Caco-2 (cell line): ENCODE measurements around the gene CARS1. TPM values are rescaled to one million over a fixed set of nuclear protein-coding genes. Genes with fewer than 3 reads are reported as not detected.

Source experiments
- BruUV-seq: library from RNA; stranded (reverse); fragments of 400-500 nt; replicated peaks from 2 replicates; lab custom pipeline; 2021; lab: Mats Ljungman, UMichigan
- CTCF ChIA-PET: fragments of 300-600 bp; sonication (Branson Sonifier 250); formaldehyde crosslinking; loops from one replicate; lab custom pipeline; 2022; ENCODE audit warnings: antibody characterized with exemption; lab: Charles Lee
- POLR2A ChIA-PET: fragments of 300-600 bp; sonication (Branson Sonifier 250); formaldehyde crosslinking; loops from one replicate; lab custom pipeline; 2022; ENCODE audit warnings: antibody characterized with exemption; lab: Charles Lee
- DNase-seq, 2 experiments: peaks; one replicate each; pipeline versions ENCODE4 v3.0.0 to v3.0.0-alpha.2; 2020 to 2022
- H3K27me3 ChIP-seq: replicated peaks from 2 replicates; pipeline ENCODE4 v1.6.0; 2011; ENCODE audit warnings: low read length; ENCODE audit not compliant: control insufficient read depth, insufficient read depth
- H3K36me3 ChIP-seq: 2 replicates; pipeline ENCODE4 v1.5.1; 2011; ENCODE audit warnings: low read length; ENCODE audit not compliant: control insufficient read depth, insufficient read depth
- H3K4me1 ChIP-seq: fragments of 250-450 bp; sonication (Bioruptor Pico); 2 replicates; pipeline ENCODE4 v1.5.1; 2020; ENCODE audit warnings: mild to moderate bottlenecking
- H3K4me3 ChIP-seq: 2 replicates; pipeline ENCODE4 v1.5.1; 2011; ENCODE audit warnings: low read depth, mild to moderate bottlenecking, control low read depth, low read length
- H3K9me3 ChIP-seq: fragments of 250-450 bp; sonication (Bioruptor Pico); 2 replicates; pipeline ENCODE4 v1.5.1; 2020; ENCODE audit warnings: mild to moderate bottlenecking, moderate library complexity
- H3K27ac Mint-ChIP-seq: one replicate; pipeline ENCODE4 v1.8.0; 2022; ENCODE audit warnings: mixed read lengths; ENCODE audit not compliant: unreplicated experiment
- H3K27me3 Mint-ChIP-seq: one replicate; pipeline ENCODE4 v1.8.0; 2022; ENCODE audit warnings: mixed read lengths; ENCODE audit not compliant: insufficient read depth, unreplicated experiment
- H3K36me3 Mint-ChIP-seq: one replicate; pipeline ENCODE4 v1.8.0; 2022; ENCODE audit warnings: mild to moderate bottlenecking, mixed read lengths; ENCODE audit not compliant: insufficient read depth, unreplicated experiment
- H3K4me1 Mint-ChIP-seq: one replicate; pipeline ENCODE4 v1.8.0; 2022; ENCODE audit warnings: low read depth, mixed read lengths; ENCODE audit not compliant: unreplicated experiment
- H3K4me3 Mint-ChIP-seq: one replicate; pipeline ENCODE4 v1.8.0; 2022; ENCODE audit warnings: mild to moderate bottlenecking, moderate library complexity, mixed read lengths; ENCODE audit not compliant: unreplicated experiment
- H3K9me3 Mint-ChIP-seq: one replicate; pipeline ENCODE4 v1.8.0; 2022; ENCODE audit warnings: mixed read lengths; ENCODE audit not compliant: unreplicated experiment
- intact Hi-C: fragments of 100-400 bp; cut with micrococcal nuclease; formaldehyde crosslinking; loops from one replicate; pipeline ENCODE4 v1.10.0; 2022; ENCODE audit not compliant: unreplicated experiment
- total RNA-seq: library from RNA; stranded (reverse); gene quantifications from 2 replicates; pipeline ENCODE4 v1.2.3, GENCODE V29; 2022
- TF ChIP-seq, protein P1 (sequence below), 2 experiments: fragments of 200-600 bp in 1 of 2; IDR thresholded peaks; 1 replicate in 1 of 2; 2 replicates in 1 of 2; pipeline versions ENCODE4 v1.5.1 to v1.8.0; 2011 to 2022; ENCODE audit warnings: antibody characterized with exemption in 1 of 2, control low read depth in 1 of 2, inconsistent platforms in 1 of 2, low read depth in 1 of 2, low read length in 1 of 2, mild to moderate bottlenecking in 1 of 2, moderate library complexity in 1 of 2; ENCODE audit not compliant: insufficient read depth in 1 of 2, severe bottlenecking in 1 of 2, unreplicated experiment in 1 of 2

The CARS1 gene
- total RNA-seq, 1 experiment from 2014 or later, result 121 TPM

DNA sequence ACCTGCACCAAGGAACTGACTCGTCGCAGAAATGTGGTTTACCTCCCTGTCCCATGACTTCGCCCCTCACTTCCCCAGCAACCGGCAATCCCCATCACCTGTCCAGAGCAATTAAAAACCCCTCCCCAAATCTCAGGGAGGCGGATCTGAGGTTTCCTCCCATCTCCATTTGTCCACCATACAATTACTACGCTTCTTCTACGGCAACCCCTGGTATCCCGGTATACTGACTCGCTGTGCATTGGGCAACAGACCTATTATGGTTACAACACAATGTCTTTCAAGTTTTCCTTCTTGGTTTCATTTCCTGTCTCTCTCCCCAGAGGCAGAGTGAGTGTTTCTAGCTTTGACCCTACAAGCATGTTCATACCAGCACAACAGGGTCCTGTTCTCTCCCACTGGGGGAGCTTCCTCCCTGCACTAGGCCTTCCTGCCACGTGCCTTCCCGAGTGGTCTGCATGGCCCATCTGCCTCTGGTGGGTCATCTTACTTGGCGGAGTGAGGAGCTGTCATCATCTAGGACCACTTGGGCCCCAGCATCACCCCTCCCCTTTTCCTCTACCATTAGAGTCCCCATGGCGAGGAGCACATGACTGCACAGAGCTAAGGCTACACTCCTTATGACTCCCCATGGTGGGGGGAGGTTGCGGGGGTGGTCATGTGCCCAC, 34.8 kb downstream of the CARS1 start:
- TF ChIP-seq, protein P1, sequence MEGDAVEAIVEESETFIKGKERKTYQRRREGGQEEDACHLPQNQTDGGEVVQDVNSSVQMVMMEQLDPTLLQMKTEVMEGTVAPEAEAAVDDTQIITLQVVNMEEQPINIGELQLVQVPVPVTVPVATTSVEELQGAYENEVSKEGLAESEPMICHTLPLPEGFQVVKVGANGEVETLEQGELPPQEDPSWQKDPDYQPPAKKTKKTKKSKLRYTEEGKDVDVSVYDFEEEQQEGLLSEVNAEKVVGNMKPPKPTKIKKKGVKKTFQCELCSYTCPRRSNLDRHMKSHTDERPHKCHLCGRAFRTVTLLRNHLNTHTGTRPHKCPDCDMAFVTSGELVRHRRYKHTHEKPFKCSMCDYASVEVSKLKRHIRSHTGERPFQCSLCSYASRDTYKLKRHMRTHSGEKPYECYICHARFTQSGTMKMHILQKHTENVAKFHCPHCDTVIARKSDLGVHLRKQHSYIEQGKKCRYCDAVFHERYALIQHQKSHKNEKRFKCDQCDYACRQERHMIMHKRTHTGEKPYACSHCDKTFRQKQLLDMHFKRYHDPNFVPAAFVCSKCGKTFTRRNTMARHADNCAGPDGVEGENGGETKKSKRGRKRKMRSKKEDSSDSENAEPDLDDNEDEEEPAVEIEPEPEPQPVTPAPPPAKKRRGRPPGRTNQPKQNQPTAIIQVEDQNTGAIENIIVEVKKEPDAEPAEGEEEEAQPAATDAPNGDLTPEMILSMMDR (IDR thresholded peaks at IDR 0.05; ENCODE audit: insufficient read depth in 1 of 2, low read depth in 1 of 2, low read length in 1 of 2, severe bottlenecking in 1 of 2, unreplicated experiment in 1 of 2), result no peak
- Mint-ChIP-seq H3K4me1 (peaks cover 24% of the 10 kb centered on the region), H3K36me3 (peaks cover 80% of the 10 kb centered on the region), H3K4me3 (no peak overlapping the region), H3K27me3 (no peaks in the 10 kb centered on the region), H3K9me3 (no peaks in the 10 kb centered on the region), H3K27ac (peak overlapping the region; percentile 36)
- ChIA-PET POLR2A (no interaction called here), CTCF (interaction anchor here (0.6 kb wide), 1 partner anchor 871 kb away, joined by 4 read pairs; no protein-coding TSS in a partner anchor)
- Histone ChIP-seq H3K27me3 (no peaks in the 10 kb centered on the region), H3K4me3 (no peak overlapping the region), H3K9me3 (no peaks in the 10 kb centered on the region), H3K36me3 (no peaks in the 10 kb centered on the region; the same call in none of the 2 replicates), H3K4me1 (peaks cover 9% of the 10 kb centered on the region; the same call in 1 of the 2 replicates)
- intact Hi-C loops, result loop anchor here (5.0 kb wide), 2 partner anchors 45 to 70 kb away; no protein-coding TSS in a partner anchor
- BruUV-seq, result no TSS peak
- DNase-seq, result no peak

DNA sequence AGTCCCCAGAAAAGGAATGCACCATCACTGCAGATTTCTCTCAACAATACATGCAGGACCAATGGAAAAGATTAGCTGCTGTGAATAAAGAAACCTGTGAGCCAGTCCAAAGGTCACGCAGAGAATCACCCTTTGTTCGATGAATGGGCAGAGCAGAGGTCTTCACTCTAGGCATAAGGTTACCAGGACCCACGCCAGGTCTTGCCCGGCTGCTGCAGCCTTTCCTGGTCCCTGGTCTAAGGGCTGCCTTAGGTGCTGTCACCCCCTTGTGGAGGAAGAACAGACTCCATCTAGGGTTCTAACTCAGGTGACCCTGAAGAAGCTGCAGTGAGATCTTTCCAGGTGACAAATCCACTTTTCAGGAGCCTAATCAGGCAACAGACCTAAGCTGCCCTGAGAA, 36.1 kb downstream of the CARS1 start:
- no TSS peak for BruUV-seq
- peak in 1 of 2 experiments; percentile 59 for DNase-seq
- TF ChIP-seq, protein P1 (IDR thresholded peaks at IDR 0.05; ENCODE audit: insufficient read depth in 1 of 2, low read depth in 1 of 2, low read length in 1 of 2, severe bottlenecking in 1 of 2, unreplicated experiment in 1 of 2), result peak; percentile 53 to 86
- CTCF ChIA-PET, result interaction anchor here (0.6 to 1.5 kb wide), 5 partner anchors 67 to 550 kb away, joined by 3 to 7 read pairs (median 5); no protein-coding TSS in a partner anchor
- Mint-ChIP-seq H3K27me3 (no peaks in the 10 kb centered on the region), H3K4me1 (peaks cover 24% of the 10 kb centered on the region), H3K27ac (no peak overlapping the region), H3K9me3 (no peaks in the 10 kb centered on the region), H3K36me3 (peaks cover 86% of the 10 kb centered on the region), H3K4me3 (no peak overlapping the region)
- POLR2A ChIA-PET, result no interaction called here
- intact Hi-C loops, result loop anchor here (5.0 kb wide), 2 partner anchors 44 to 71 kb away; no protein-coding TSS in a partner anchor
- H3K9me3 ChIP-seq, result no peaks in the 10 kb centered on the region
- no peak overlapping the region for H3K4me3 ChIP-seq
- no peaks in the 10 kb centered on the region for H3K27me3 ChIP-seq
- H3K4me1 ChIP-seq, result peaks cover 9% of the 10 kb centered on the region; the same call in 1 of the 2 replicates
- H3K36me3 ChIP-seq, result no peaks in the 10 kb centered on the region; the same call in none of the 2 replicates

DNA sequence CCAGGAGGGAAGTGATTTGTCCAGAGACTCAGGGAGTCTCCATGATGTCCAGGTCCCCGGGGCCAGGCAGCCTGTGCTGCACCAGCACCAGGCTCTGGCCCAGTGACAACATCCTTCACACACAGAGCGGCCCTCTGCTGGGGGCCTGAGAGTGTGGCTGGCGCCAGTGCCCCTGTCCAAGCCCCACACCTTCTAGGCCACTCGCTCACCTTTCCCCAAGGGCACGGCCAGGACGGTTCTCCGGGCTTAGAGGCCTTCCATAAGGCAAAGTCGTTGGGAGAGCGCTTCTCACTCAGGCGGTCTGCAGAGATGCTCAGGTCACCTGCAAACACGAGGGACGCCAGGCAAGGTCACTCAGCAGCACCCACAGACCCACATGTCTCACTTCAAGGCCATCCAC, 37.2 kb downstream of the CARS1 start:
- Histone ChIP-seq H3K4me1 (peaks cover 9% of the 10 kb centered on the region; the same call in 1 of the 2 replicates), H3K9me3 (no peaks in the 10 kb centered on the region), H3K27me3 (no peaks in the 10 kb centered on the region), H3K36me3 (peaks cover under 1% of the 10 kb centered on the region), H3K4me3 (no peak overlapping the region)
- Mint-ChIP-seq H3K36me3 (peaks cover 88% of the 10 kb centered on the region), H3K4me1 (peaks cover 24% of the 10 kb centered on the region), H3K27me3 (no peaks in the 10 kb centered on the region), H3K9me3 (no peaks in the 10 kb centered on the region), H3K4me3 (no peak overlapping the region), H3K27ac (no peak overlapping the region)
- TF ChIP-seq, protein P1 (IDR thresholded peaks at IDR 0.05; ENCODE audit: insufficient read depth in 1 of 2, low read depth in 1 of 2, low read length in 1 of 2, severe bottlenecking in 1 of 2, unreplicated experiment in 1 of 2), result no peak
- no peak for DNase-seq
- BruUV-seq, result no TSS peak
- intact Hi-C loops, result loop anchor here (5.0 kb wide), 2 partner anchors 43 to 72 kb away; no protein-coding TSS in a partner anchor
- ChIA-PET CTCF (no interaction called here), POLR2A (no interaction called here)
